GM13977 (cell line): ENCODE data around the gene ADAMTS18.
A peak's percentile ranks its signal among the peaks of the same experiment; 100 is the strongest.

Source experiments
- DNase-seq: peaks from one replicate; pipeline ENCODE4 v3.0.0; 2012; ENCODE audit warnings: low spot score
- in situ Hi-C: fragments of 300-500 bp; cut with MboI; formaldehyde crosslinking; loops from one replicate; pipeline ENCODE4 v1.12.0; 2022; ENCODE audit warnings: low sequenced_read_pairs, low pct_unique_long_range_greater_than_20kb, mixed read lengths, inconsistent platforms; ENCODE audit not compliant: unreplicated experiment
- TF ChIP-seq, protein P1 (sequence below): IDR thresholded peaks from 2 replicates; pipeline ENCODE4 v1.5.1; 2012; ENCODE audit warnings: mild to moderate bottlenecking, control low read depth; ENCODE audit not compliant: insufficient read depth; ENCODE audit errors: extremely low read depth, missing control alignments

The ADAMTS18 gene

GRCh38 chr16:77328768-77329167, 106.1 kb downstream of the ADAMTS18 start:
- in situ Hi-C loops, result no loop called here
- TF ChIP-seq, protein P1, sequence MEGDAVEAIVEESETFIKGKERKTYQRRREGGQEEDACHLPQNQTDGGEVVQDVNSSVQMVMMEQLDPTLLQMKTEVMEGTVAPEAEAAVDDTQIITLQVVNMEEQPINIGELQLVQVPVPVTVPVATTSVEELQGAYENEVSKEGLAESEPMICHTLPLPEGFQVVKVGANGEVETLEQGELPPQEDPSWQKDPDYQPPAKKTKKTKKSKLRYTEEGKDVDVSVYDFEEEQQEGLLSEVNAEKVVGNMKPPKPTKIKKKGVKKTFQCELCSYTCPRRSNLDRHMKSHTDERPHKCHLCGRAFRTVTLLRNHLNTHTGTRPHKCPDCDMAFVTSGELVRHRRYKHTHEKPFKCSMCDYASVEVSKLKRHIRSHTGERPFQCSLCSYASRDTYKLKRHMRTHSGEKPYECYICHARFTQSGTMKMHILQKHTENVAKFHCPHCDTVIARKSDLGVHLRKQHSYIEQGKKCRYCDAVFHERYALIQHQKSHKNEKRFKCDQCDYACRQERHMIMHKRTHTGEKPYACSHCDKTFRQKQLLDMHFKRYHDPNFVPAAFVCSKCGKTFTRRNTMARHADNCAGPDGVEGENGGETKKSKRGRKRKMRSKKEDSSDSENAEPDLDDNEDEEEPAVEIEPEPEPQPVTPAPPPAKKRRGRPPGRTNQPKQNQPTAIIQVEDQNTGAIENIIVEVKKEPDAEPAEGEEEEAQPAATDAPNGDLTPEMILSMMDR, result no peak
- no peak for DNase-seq

GRCh38 chr16:77328274-77328673, 106.6 kb downstream of the ADAMTS18 start:
- no peak for DNase-seq
- in situ Hi-C loops, result no loop called here
- TF ChIP-seq, protein P1, result no peak

DNA sequence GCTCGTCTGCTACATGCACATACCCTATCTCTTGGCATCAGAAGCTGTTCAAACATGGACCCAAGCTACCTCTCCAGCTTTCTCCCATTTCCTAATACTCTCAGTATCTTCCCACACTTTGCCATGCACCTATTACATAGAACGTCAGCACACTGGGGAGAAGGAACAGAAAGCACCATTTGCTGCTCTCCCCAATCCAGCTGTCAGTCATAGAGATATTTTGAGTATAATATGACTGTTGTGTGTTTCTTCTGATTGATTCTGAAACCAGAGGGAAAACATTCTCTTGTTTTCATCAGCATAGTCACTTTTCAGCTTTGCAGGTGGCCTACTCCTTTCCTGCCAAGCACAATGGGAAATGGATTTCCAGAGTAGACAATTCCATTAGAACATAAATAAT, 107.1 kb downstream of the ADAMTS18 start:
- TF ChIP-seq, protein P1, result no peak
- DNase-seq, result peak; percentile 23
- in situ Hi-C loops, result no loop called here

DNA sequence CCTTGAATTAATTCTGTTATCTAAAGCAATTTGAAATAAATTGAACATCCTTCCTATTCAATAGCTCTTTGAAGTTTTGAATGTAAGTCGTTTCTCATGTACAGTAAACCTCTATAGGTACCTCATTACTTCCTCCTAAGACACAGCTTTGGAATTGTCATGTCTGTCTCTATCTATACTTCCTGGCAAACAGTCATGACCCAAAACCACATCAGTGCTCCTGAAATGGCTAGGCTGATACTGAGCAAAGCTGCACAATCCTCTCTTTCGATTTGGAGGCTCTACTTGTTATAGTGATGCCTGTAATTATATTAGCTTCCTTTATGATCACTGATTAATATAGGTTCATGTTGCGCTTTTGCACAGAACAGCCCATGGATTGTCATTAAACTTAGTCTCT, 110.1 kb downstream of the ADAMTS18 start:
- TF ChIP-seq, protein P1, result no peak
- no peak for DNase-seq
- in situ Hi-C loops, result no loop called here

DNA sequence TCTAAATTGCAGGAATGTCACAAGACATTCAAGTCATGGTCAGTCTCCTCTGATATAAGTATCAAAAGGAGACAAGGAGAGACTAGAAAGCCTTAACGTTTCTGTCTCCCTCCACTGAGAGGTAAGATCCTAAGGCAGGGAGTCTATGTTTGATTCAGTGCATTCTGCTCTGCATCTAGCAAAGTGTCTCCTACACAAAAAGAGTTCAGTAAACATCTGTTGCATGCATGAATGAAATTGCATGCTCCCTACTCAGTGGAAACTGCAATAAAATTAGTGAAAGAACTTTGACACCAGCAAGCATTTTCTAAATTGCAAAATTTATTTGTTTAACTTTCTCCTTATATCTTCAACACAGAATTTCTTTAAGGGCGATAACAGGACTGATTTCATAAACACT, 111.1 kb downstream of the ADAMTS18 start:
- no peak for DNase-seq
- in situ Hi-C loops, result no loop called here
- TF ChIP-seq, protein P1, result no peak

DNA sequence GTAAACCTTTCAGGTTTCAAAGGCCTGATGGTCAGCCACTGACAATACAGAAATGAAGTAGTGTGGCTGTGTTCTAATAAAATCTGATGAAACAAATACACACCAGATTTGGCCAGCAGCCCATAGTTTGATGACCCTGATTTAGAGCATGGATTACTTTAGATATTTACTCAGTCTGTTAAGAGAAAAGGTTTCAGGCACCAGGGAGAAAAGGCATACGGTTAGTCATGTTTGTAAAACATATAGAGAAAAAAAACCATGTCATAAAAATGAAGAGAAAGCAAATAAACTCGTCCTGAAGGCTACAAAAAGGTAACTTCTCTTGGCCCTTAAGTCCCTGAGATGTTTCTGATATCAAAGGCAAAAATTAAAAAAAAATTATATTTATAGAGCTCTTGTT, 112.1 kb downstream of the ADAMTS18 start:
- in situ Hi-C loops, result no loop called here

More for the DNA sequence above, 112.1 kb downstream of the ADAMTS18 start:
- no peak for DNase-seq
- TF ChIP-seq, protein P1, result no peak
